DMS 273 treated with DMSO at 0.1 percent for 48 hours (cell line): ENCODE data around the gene RTN4RL1.

ENCODE experiments used
- DNase-seq: peaks from one replicate; lab custom pipeline; 2025; lab: John Stamatoyannopoulos, UW

Gene RTN4RL1

GRCh38 chr17:1948517-1948825, 76.7 kb downstream of the RTN4RL1 start:
- no peak for DNase-seq

GRCh38 chr17:1947743-1948516, 77.2 kb downstream of the RTN4RL1 start:
- DNase-seq: no peak

GRCh38 chr17:1947229-1947742, 77.8 kb downstream of the RTN4RL1 start:
- no peak for DNase-seq

- DNase-seq: no peak
Observed at GRCh38 chr17:1946021-1946932, 78.9 kb downstream of the RTN4RL1 start.

- no peak for DNase-seq
Observed at GRCh38 chr17:1945621-1946020, 79.5 kb downstream of the RTN4RL1 start.

DNA sequence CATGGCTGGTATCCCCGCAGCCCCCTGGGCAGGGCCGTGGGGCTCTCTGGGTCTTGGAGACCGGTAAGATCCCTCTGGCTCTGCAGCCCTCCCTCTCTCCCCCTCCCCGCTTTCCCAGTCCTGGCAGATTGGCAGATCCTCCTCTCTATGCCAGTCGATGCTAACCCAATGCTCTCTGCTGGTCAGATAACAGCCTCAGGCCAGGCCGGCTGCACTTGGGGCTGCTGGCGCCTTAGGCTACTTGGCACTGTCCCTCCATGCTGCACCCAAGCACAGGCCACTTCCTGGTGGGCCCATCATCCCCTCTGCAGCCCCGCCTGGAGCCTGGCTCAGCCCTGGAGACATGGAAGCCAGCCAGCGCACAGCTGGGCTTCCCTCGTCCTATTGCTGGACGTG, 81.7 kb downstream of the RTN4RL1 start:
- DNase-seq: no peak

DNA sequence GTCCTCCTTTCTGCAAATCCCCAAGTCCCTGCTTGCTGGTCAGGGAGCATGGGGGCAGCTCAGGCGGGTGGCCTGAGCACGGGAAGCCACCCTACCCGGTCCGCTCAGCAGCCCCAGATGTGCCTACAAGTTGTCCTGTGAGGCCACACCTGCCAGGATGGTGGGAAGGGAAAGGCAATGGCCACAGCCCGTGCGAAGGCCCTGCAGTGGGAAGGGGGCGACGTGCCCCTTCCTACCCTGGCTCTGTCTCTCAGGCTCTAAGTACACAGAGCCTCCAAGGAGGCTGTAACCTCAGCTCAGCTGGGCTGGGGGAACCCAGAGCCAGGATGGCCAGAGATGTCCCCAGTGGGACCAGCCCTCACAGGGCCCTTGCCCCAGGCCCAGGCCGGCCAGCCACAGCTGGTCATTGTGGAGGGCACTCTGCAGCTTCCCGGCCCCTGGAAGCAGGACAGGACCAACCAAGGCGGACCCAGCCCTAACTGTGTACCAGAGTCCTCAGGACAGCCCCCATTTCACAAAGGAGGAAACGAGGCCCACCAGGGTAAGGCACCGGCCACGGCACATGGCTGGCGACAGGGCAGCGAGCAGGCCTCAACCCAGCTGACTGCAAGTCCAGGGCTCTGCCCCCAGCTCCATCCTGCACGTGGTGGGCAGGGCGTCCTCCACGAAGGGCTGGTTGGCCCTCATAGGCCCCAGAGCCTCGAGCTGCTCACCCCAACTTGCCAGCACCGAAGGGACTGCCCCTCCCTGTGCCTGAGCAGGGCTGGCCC, 82.3 kb downstream of the RTN4RL1 start:
- DNase-seq: no peak

GRCh38 chr17:1942066-1942365, 83.1 kb downstream of the RTN4RL1 start:
- DNase-seq: no peak

DNA sequence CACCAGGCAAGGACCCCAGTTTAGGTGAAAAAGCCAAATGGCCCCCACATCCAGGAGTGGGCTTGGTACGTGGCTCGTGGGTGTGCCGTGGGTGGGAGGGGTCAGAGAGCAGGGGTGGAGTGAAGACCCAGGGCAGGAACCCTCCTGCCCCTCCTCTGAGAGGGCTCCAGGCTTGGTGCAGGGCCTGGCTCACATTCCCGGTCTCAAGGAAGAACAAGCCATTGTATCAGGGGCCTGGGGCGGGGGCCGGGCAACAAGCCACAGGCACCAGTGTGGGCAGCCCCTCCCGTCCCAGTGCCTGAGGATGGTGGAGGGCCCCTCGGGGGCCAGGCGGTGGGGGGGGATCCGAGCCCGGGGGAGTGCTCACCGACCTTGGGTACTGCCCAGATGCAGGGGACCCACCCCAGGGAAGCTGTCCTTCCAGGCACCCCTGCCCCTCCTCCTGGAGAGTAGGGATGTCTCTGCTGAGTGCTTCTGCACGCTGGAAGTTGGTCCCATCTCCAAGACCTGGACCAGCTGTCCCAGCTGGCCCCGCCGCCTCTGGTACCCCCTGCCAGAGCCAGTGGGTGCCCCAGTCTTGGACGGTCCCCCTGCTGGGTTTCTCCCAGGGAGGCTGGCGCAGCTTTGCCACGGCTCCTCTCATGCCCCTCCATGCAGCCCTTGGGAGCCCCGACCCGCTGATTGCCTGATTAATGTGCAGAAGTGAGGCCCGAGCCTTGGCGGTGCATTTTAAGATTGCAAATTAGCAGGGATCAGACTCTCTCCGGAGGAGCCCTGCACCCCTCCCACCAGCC, 83.7 kb downstream of the RTN4RL1 start:
- DNase-seq: no peak

GRCh38 chr17:1940810-1941185, 84.3 kb downstream of the RTN4RL1 start:
- DNase-seq: no peak

DNA sequence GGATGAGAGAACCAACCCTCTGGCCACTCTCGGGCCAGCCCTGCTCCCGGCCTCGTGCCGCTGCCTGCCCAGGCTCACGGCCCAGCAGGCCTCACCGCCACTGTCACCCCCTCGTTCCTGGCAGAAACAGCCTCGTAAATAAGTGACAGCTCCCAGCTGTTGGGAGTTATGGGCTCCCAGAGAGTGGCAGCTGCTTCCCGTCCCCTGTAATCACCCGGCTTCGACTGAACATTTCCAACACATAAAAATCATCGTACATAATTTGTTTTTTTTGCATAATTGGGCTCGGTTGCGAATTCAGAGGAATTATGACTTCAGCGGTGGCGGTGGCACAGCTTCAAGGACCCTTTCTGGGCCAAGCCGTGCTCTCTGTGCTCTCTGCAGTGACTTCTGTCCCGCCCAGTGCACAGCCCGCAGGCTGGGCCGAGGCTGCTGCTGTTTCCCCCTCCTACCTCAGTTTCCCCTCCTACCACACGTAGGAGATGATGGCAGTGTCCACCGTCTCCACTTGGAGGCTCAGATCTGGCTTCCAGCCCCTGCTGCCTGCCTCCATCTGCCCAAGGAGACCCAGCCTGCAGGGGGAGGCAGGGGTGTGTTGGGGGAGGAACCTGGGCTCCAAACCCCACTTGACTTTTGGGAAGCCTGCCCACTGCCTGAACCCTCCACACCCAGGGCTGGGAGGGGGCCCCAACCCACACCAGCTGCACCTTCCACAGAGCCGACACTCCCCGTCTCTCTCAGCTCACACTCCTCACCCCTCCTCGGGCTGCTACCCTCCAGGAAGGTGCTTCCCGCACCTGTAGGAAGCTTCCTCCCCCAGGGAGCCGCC, 84.9 kb downstream of the RTN4RL1 start:
- DNase-seq: no peak

- DNase-seq: no peak
Observed at GRCh38 chr17:1937461-1937860, 87.7 kb downstream of the RTN4RL1 start.

GRCh38 chr17:1936766-1937165, 88.4 kb downstream of the RTN4RL1 start:
- no peak for DNase-seq

DNA sequence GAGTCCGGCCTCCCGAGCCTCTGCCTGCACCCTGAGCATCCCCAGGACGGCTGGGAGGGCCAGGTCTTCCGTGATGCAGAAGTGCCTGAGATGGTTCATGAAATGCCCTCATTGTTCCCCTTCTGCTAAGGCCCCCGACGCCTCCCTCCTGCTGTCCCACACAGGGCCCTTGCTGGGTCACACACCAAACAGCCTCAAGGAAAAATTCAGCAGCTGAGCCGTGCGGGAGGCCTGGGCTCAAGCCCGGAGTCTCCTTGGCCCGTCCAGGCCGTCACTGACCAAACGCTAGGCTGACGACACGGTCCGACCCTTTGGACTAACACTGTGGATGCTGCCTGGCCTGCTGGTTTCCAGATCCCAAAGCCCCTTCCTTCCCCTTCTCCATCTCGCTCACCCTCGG, 90.2 kb downstream of the RTN4RL1 start:
- DNase-seq: no peak

GRCh38 chr17:1933875-1934715, 91.0 kb downstream of the RTN4RL1 start:
- DNase-seq: no peak

GRCh38 chr17:1931844-1932579, 93.1 kb downstream of the RTN4RL1 start:
- no peak for DNase-seq

DNA sequence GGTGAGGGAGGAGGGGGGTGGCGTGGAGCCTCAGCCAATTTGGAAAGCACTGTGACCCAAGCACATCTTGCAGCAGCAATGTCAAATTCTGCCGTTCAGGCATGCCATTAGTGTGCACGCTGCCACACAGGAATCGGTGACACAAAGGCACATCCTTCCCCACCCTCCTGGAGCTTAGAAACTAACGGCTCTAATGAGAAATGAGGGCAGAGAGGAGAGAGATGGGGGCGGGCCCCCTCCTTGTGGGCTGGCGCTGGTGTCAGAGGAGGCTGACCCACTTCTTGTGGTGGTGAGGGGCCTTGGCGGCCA, 94.8 kb downstream of the RTN4RL1 start:
- DNase-seq: no peak

- no peak for DNase-seq
Observed at GRCh38 chr17:1928976-1929375, 96.2 kb downstream of the RTN4RL1 start.

DNA sequence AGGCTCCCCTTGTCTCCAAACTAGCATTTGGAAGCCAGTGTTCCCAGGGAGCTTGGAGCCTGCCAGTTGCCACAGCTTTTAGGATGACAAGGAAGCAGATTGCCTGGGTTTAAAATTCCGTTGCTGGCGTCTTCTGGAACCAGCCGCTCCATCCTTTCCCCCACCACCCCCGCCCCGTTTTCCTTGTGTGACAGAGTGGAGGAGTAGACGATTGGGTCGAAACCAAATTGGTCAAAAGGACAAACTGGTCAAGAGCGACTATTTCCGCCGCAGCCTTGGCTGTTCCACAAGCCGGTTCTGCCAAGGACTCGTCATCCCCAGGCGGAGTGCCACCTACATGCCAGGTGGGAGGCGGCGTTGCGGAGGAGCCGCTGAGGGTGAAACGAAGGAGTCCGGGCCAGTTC, 104.2 kb downstream of the RTN4RL1 start:
- DNase-seq: no peak
